SK-N-SH (cell line): ENCODE data around the gene RANBP10. TPM values are rescaled to one million over a fixed set of nuclear protein-coding genes. Genes with fewer than 3 reads are reported as not detected.

Experiments used
- CTCF ChIA-PET: fragments of 300-600, 350-600 bp; formaldehyde crosslinking; extraction: SDS; loops from one replicate; lab custom pipeline; 2021; lab: Yijun Ruan, JAX
- POLR2A ChIA-PET: fragments of 350-600 bp; sonication (Branson Sonifier 250); formaldehyde crosslinking; extraction: SDS; loops from one replicate; lab custom pipeline; 2020; ENCODE audit warnings: antibody characterized with exemption, inconsistent platforms; lab: Yijun Ruan, JAX
- DNase-seq: peaks from one replicate; pipeline ENCODE4 v3.0.0; 2012
- H2AFZ ChIP-seq: fragments of 200-600 bp; sonication (generic); 2 replicates; pipeline ENCODE4 v1.8.1; 2016; ENCODE audit warnings: antibody characterized with exemption, mild to moderate bottlenecking, low read depth
- H3F3A ChIP-seq: fragments of 200-600 bp; sonication (generic); replicated peaks from 2 replicates; pipeline ENCODE3; 2016; ENCODE audit warnings: antibody characterized with exemption, mild to moderate bottlenecking; ENCODE audit not compliant: insufficient read depth
- H3K27ac ChIP-seq, 2 experiments: fragments of 200-500 bp in 1 of 2; fragments of 200-600 bp in 1 of 2; sonication (Bioruptor generic) in 1 of 2; sonication (generic), shearing (Covaris generic) in 1 of 2; 2 replicates each; pipeline versions ENCODE4 v1.5.1 to v1.6.1; 2014 to 2016; ENCODE audit warnings: low read depth in 2 of 2, inconsistent platforms in 1 of 2, low read length in 1 of 2, mild to moderate bottlenecking in 1 of 2, mixed read lengths in 1 of 2
- H3K27me3 ChIP-seq: fragments of 200-600 bp; sonication (generic), shearing (Covaris generic); 2 replicates; pipeline ENCODE4 v1.6.1; 2016; ENCODE audit warnings: mixed run types; ENCODE audit not compliant: insufficient read depth
- H3K36me3 ChIP-seq, 2 experiments: fragments of 200-500 bp in 1 of 2; fragments of 200-600 bp in 1 of 2; sonication (Bioruptor generic) in 1 of 2; sonication (generic) in 1 of 2; replicated peaks in 1 of 2; 2 replicates each; pipeline versions ENCODE3 to v1.5.1; 2014 to 2016; ENCODE audit warnings: low read length in 1 of 2, mild to moderate bottlenecking in 1 of 2; ENCODE audit not compliant: insufficient read depth in 2 of 2, control insufficient read depth in 1 of 2
- H3K4me1 ChIP-seq, 2 experiments: fragments of 200-500 bp in 1 of 2; fragments of 200-600 bp in 1 of 2; sonication (Bioruptor generic) in 1 of 2; sonication (generic), shearing (Covaris generic) in 1 of 2; 2 replicates each; pipeline versions ENCODE4 v1.5.1 to v1.6.1; 2014 to 2016; ENCODE audit warnings: low read depth in 1 of 2, low read length in 1 of 2, mixed run types in 1 of 2; ENCODE audit not compliant: insufficient read depth in 2 of 2, control insufficient read depth in 1 of 2
- H3K4me2 ChIP-seq: fragments of 200-600 bp; sonication (generic), shearing (Covaris generic); 2 replicates; pipeline ENCODE4 v1.6.1; 2017; ENCODE audit warnings: mixed run types
- H3K4me3 ChIP-seq, 2 experiments: fragments of 200-500 bp in 1 of 2; fragments of 200-600 bp in 1 of 2; sonication (Bioruptor generic) in 1 of 2; sonication (generic), shearing (Covaris generic) in 1 of 2; 2 replicates each; pipeline versions ENCODE4 v1.5.1 to v1.8.1; 2014 to 2016; ENCODE audit warnings: low read depth in 2 of 2, inconsistent platforms in 1 of 2, low read length in 1 of 2, mild to moderate bottlenecking in 1 of 2, mixed read lengths in 1 of 2, moderate library complexity in 1 of 2
- H3K79me2 ChIP-seq: fragments of 200-600 bp; sonication (generic); 2 replicates; pipeline ENCODE4 v1.8.1; 2017; ENCODE audit warnings: mild to moderate bottlenecking; ENCODE audit not compliant: insufficient read depth
- H3K9ac ChIP-seq: fragments of 200-600 bp; sonication (generic); 2 replicates; pipeline ENCODE4 v1.6.1; 2017; ENCODE audit warnings: mixed run types
- H3K9me2 ChIP-seq: fragments of 200-600 bp; sonication (generic); 2 replicates; pipeline ENCODE4 v1.6.1; 2017; ENCODE audit warnings: mixed run types
- H3K9me3 ChIP-seq: fragments of 200-600 bp; sonication (generic); 2 replicates; pipeline ENCODE4 v1.6.1; 2017; ENCODE audit warnings: mixed run types, mild to moderate bottlenecking, moderate library complexity
- H4K20me1 ChIP-seq: fragments of 200-600 bp; sonication (generic); 2 replicates; pipeline ENCODE4 v1.6.1; 2017; ENCODE audit warnings: mild to moderate bottlenecking, mixed run types; ENCODE audit not compliant: insufficient read depth
- CTCF ChIP-seq: fragments of 200-600 bp; sonication (generic); IDR thresholded peaks from 2 replicates; pipeline ENCODE4 v1.6.1; 2017; ENCODE audit warnings: antibody characterized with exemption, mild to moderate bottlenecking, moderate library complexity
- FOSL2 ChIP-seq: IDR thresholded peaks from 2 replicates; pipeline ENCODE4 v1.4.0; 2012; ENCODE audit warnings: low read depth, mild to moderate bottlenecking, moderate library complexity, borderline replicate concordance
- FOXJ3 ChIP-seq: sonication (generic); formaldehyde crosslinking; IDR thresholded peaks from 2 replicates; pipeline ENCODE4 v1.5.1; 2020; ENCODE audit warnings: mild to moderate bottlenecking, missing genetic modification reagents
- FOXM1 ChIP-seq: IDR thresholded peaks from 2 replicates; pipeline ENCODE4 v1.4.0; 2012; ENCODE audit warnings: low read depth, mild to moderate bottlenecking
- GABPA ChIP-seq: IDR thresholded peaks from 2 replicates; pipeline ENCODE4 v1.4.0; 2012; ENCODE audit warnings: low read depth, mild to moderate bottlenecking
- IRF3 ChIP-seq: fragments of 150-350 bp; IDR thresholded peaks from 2 replicates; pipeline ENCODE4 v1.6.1; 2016; ENCODE audit warnings: mild to moderate bottlenecking, low read depth, low read length
- MAX ChIP-seq: IDR thresholded peaks from 2 replicates; pipeline ENCODE4 v1.4.0; 2012; ENCODE audit warnings: low read depth
- MXI1 ChIP-seq: IDR thresholded peaks from 2 replicates; pipeline ENCODE4 v1.6.1; 2012; ENCODE audit warnings: mild to moderate bottlenecking, low read depth, low read length, improper control_type of control experiment
- PBX3 ChIP-seq: IDR thresholded peaks from 2 replicates; pipeline ENCODE4; 2012
- POLR2AphosphoS5 ChIP-seq: IDR thresholded peaks from 2 replicates; pipeline ENCODE4 v1.6.1; 2012; ENCODE audit warnings: low read depth, low read length
- RFX5 ChIP-seq: IDR thresholded peaks from 2 replicates; pipeline ENCODE4 v1.6.1; 2012; ENCODE audit warnings: mild to moderate bottlenecking, improper control_type of control experiment, low read length
- RXRA ChIP-seq: IDR thresholded peaks from 2 replicates; pipeline ENCODE4 v1.4.0; 2012; ENCODE audit warnings: low read depth, mild to moderate bottlenecking, borderline replicate concordance
- SIN3A ChIP-seq: IDR thresholded peaks from 2 replicates; pipeline ENCODE4 v1.6.1; 2012; ENCODE audit warnings: low read depth, mild to moderate bottlenecking, low read length, moderate library complexity, borderline replicate concordance
- TEAD4 ChIP-seq: IDR thresholded peaks from 2 replicates; pipeline ENCODE4 v1.4.0; 2012; ENCODE audit warnings: mild to moderate bottlenecking, borderline replicate concordance; ENCODE audit not compliant: insufficient read depth
- YY1 ChIP-seq: IDR thresholded peaks from 2 replicates; pipeline ENCODE4 v1.4.0; 2012; ENCODE audit warnings: low read depth, mild to moderate bottlenecking
- ZBTB33 ChIP-seq: IDR thresholded peaks from 2 replicates; pipeline ENCODE4 v1.4.0; 2012; ENCODE audit warnings: low read depth, borderline replicate concordance
- WGBS: methylation state at CpG from one replicate; pipeline ENCODE4 v1.1.6; 2017; ENCODE audit warnings: low lambda C conversion rate; 5-methylcytosine and 5-hydroxymethylcytosine counted together
- polyA plus RNA-seq, 3 experiments: library from polyadenylated mRNA; depleted of rRNA; stranded (reverse); fragments of >200 nt; gene quantifications; 2 replicates each; pipeline ENCODE4 v1.2.3, GENCODE V29; 2012

The RANBP10 gene
- polyA plus RNA-seq, 1 of the 3 experiments (the other 2 are of a cell fraction): 12.1 TPM

GRCh38 chr16:67761924-67762323 lies 44.4 kb downstream of the RANBP10 start:
- no peak overlapping the region for H3K4me3 ChIP-seq
- 0 out of 2 replicates have a peak, but pooled peaks cover 8% of the 10 kb centered on the region for H4K20me1 ChIP-seq
- no peak overlapping the region for H3K9ac ChIP-seq
- TF ChIP-seq TEAD4 (no peak), RFX5 (no peak), FOXJ3 (CRISPR knock-in tag) (no peak), FOXM1 (no peak), PBX3 (no peak), POLR2AphosphoS5 (no peak), IRF3 (no peak), ZBTB33 (no peak), MXI1 (no peak), FOSL2 (no peak), RXRA (no peak), CTCF (no peak), GABPA (no peak), YY1 (no peak), SIN3A (no peak), MAX (no peak)
- H3F3A ChIP-seq: no peaks in the 10 kb centered on the region
- peaks cover 0 to 2% of the 10 kb centered on the region in 2 experiments for H3K36me3 ChIP-seq
- H3K79me2 ChIP-seq: no peaks in the 10 kb centered on the region; the same call in 1 of the 2 replicates
- peaks cover 0 to 5% of the 10 kb centered on the region in 2 experiments; a peak in 1 of 4 replicates for H3K4me1 ChIP-seq
- 100% methylated on average over 1 of the region's 1 CpG for WGBS
- ChIA-PET CTCF (no interaction called here), POLR2A (interaction anchor here (0.6 kb wide), 1 partner anchor 17 kb away, joined by 3 read pairs; no protein-coding TSS in a partner anchor)
- H3K27ac ChIP-seq: no peak overlapping the region
- no peak overlapping the region for H3K4me2 ChIP-seq
- no peak for DNase-seq
- no peaks in the 10 kb centered on the region for H3K9me2 ChIP-seq
- no peaks in the 10 kb centered on the region for H3K9me3 ChIP-seq
- H3K27me3 ChIP-seq: no peaks in the 10 kb centered on the region
- H2AFZ ChIP-seq: no peak overlapping the region
